Hepatocyte (in vitro differentiated cells): ENCODE data around the gene PPA1.

Experiments used
- CTCF ChIP-seq: fragments of 200-600 bp; sonication (generic); IDR thresholded peaks from 2 replicates; pipeline ENCODE4 v1.5.1; 2016; ENCODE audit warnings: antibody characterized with exemption, mild to moderate bottlenecking; ENCODE audit not compliant: poor library complexity
- EZH2 ChIP-seq: fragments of 200-600 bp; sonication (generic); IDR thresholded peaks from 2 replicates; pipeline ENCODE4 v1.6.1; 2016; ENCODE audit warnings: antibody characterized with exemption, mild to moderate bottlenecking, borderline replicate concordance
- EZH2phosphoT487 ChIP-seq: fragments of 200-600 bp; sonication (generic); IDR thresholded peaks from one replicate; pipeline ENCODE4 v1.6.1; 2018; ENCODE audit warnings: antibody characterized with exemption, mild to moderate bottlenecking, low read depth, moderate library complexity; ENCODE audit not compliant: unreplicated experiment, severe bottlenecking

- TF ChIP-seq CTCF (no peak), EZH2phosphoT487 (no peak), EZH2 (no peak)
These were observed 40.8 kb downstream of the PPA1 start for GRCh38 chr10:70192326-70192968.
